GM20000 (cell line): ENCODE results near the gene R3HDM1.

Source experiments
- DNase-seq: peaks from one replicate; pipeline ENCODE4 v3.0.0; 2012; ENCODE audit warnings: low spot score
- CTCF ChIP-seq: IDR thresholded peaks from 2 replicates; pipeline ENCODE4 v1.5.1; 2012; ENCODE audit warnings: mild to moderate bottlenecking, control low read depth; ENCODE audit errors: extremely low read depth, missing control alignments

Gene R3HDM1

GRCh38 chr2:135570884-135571283 is 39.6 kb downstream of the R3HDM1 start:
- no peak for TF ChIP-seq CTCF
- no peak for DNase-seq

- DNase-seq: no peak
- TF ChIP-seq CTCF: no peak
Measured at GRCh38 chr2:135573620-135574019, 42.3 kb downstream of the R3HDM1 start.

- no peak for TF ChIP-seq CTCF
- no peak for DNase-seq
Measured at GRCh38 chr2:135581282-135581681, 50.0 kb downstream of the R3HDM1 start.

- TF ChIP-seq CTCF: no peak
- no peak for DNase-seq
Measured at GRCh38 chr2:135582383-135582782, 51.1 kb downstream of the R3HDM1 start.

GRCh38 chr2:135585586-135585985 is 54.3 kb downstream of the R3HDM1 start:
- DNase-seq: no peak

GRCh38 chr2:135586148-135586547 is 54.9 kb downstream of the R3HDM1 start:
- no peak for DNase-seq
- no peak for TF ChIP-seq CTCF

More at GRCh38 chr2:135585586-135585985, 54.3 kb downstream of the R3HDM1 start:
- TF ChIP-seq CTCF: no peak

GRCh38 chr2:135587958-135588357 is 56.7 kb downstream of the R3HDM1 start:
- no peak for TF ChIP-seq CTCF
- DNase-seq: no peak
